ENCODE measurements around the gene PECR.

GRCh38 chr2:216002693-216003092 is 78.9 kb downstream of the PECR start:
- TF ChIP-seq CTCF (IDR thresholded peaks at IDR 0.05; ENCODE audit: low read depth, low read length) (no peak), EZH2phosphoT487 (IDR thresholded peaks at IDR 0.05; ENCODE audit: low read depth) (no peak)

Data from OCI-LY3 (cell line).